Measurements from ENCODE around the gene HSPA1B. TPM values are rescaled to one million over a fixed set of nuclear protein-coding genes. Genes with fewer than 3 reads are reported as not detected.
"Not testable (repeated sequence)": the region's sequence is repeated elsewhere in the genome, so short reads cannot be mapped to it uniquely, and the experiment has no call there.

The HSPA1B gene
- total RNA-seq, 2 donors from 2014 or later: 31.6 to 44.9 TPM

- no peak for DNase-seq
- peak overlapping the region; percentile 37 to 86 for H3K4me3 Mint-ChIP-seq
- no peak for ATAC-seq (replicated peaks in 1 of 2)
- H3K27ac Mint-ChIP-seq: peak overlapping the region; percentile 88
- H3K4me1 Mint-ChIP-seq (ENCODE audit: low read depth): peaks cover 43% of the 10 kb centered on the region
- no peaks in the 10 kb centered on the region for H3K27me3 Mint-ChIP-seq (ENCODE audit: low read depth)
- H3K36me3 Mint-ChIP-seq (ENCODE audit: insufficient read depth in 2 of 2): peaks cover 23 to 46% of the 10 kb centered on the region in 2 donors
- no peaks in the 10 kb centered on the region for H3K9me3 Mint-ChIP-seq
Measured at GRCh38 chr6:31838968-31839367, 11.4 kb downstream of the HSPA1B start.

GRCh38 chr6:31839779-31840126, 12.2 kb downstream of the HSPA1B start:
- H3K27ac Mint-ChIP-seq: peak overlapping the region; percentile 88

GRCh38 chr6:31842053-31842452, 14.5 kb downstream of the HSPA1B start:
- Mint-ChIP-seq H3K27me3 (ENCODE audit: low read depth) (no peaks in the 10 kb centered on the region), H3K4me1 (ENCODE audit: low read depth) (peaks cover 33% of the 10 kb centered on the region), H3K36me3 (ENCODE audit: insufficient read depth in 2 of 2) (peaks cover 6 to 25% of the 10 kb centered on the region in 2 donors), H3K9me3 (no peaks in the 10 kb centered on the region), H3K27ac (no peak overlapping the region), H3K4me3 (no peak overlapping the region)
- no peak for DNase-seq
- ATAC-seq (replicated peaks in 1 of 2): no peak

More at GRCh38 chr6:31839779-31840126, 12.2 kb downstream of the HSPA1B start:
- not testable (repeated sequence) for DNase-seq; H3K27me3 Mint-ChIP-seq (ENCODE audit: low read depth); H3K4me3 Mint-ChIP-seq; H3K9me3 Mint-ChIP-seq; ATAC-seq (replicated peaks in 1 of 2)
- H3K36me3 Mint-ChIP-seq (ENCODE audit: insufficient read depth in 2 of 2): peaks cover 21 to 44% of the 10 kb centered on the region in 2 donors
- peaks cover 38% of the 10 kb centered on the region for H3K4me1 Mint-ChIP-seq (ENCODE audit: low read depth)

- H3K4me1 Mint-ChIP-seq (ENCODE audit: low read depth): peaks cover 9% of the 10 kb centered on the region
- H3K9me3 Mint-ChIP-seq: no peaks in the 10 kb centered on the region
- H3K36me3 Mint-ChIP-seq (ENCODE audit: insufficient read depth in 2 of 2): peaks cover 0 to 15% of the 10 kb centered on the region in 2 donors
- ATAC-seq (replicated peaks in 1 of 2) (no peak), DNase-seq (no peak)
- H3K4me3 Mint-ChIP-seq: no peak overlapping the region
- H3K27ac Mint-ChIP-seq: no peak overlapping the region
- H3K27me3 Mint-ChIP-seq (ENCODE audit: low read depth): no peaks in the 10 kb centered on the region
Measured at GRCh38 chr6:31844507-31844906, 17.0 kb downstream of the HSPA1B start.

- ATAC-seq (replicated peaks in 1 of 2) (no peak), DNase-seq (no peak)
- Mint-ChIP-seq H3K27ac (no peak overlapping the region), H3K4me1 (ENCODE audit: low read depth) (peaks cover 7% of the 10 kb centered on the region), H3K9me3 (no peaks in the 10 kb centered on the region), H3K36me3 (ENCODE audit: insufficient read depth in 2 of 2) (no peaks in the 10 kb centered on the region), H3K27me3 (ENCODE audit: low read depth) (no peaks in the 10 kb centered on the region), H3K4me3 (no peak overlapping the region)
Measured at GRCh38 chr6:31847276-31847978, 19.9 kb downstream of the HSPA1B start.

GRCh38 chr6:31850765-31851484, 23.4 kb downstream of the HSPA1B start:
- DNase-seq (no peak), ATAC-seq (replicated peaks in 1 of 2) (no peak)
- Mint-ChIP-seq H3K9me3 (no peaks in the 10 kb centered on the region), H3K4me1 (ENCODE audit: low read depth) (no peaks in the 10 kb centered on the region), H3K27ac (no peak overlapping the region), H3K27me3 (ENCODE audit: low read depth) (no peaks in the 10 kb centered on the region), H3K36me3 (ENCODE audit: insufficient read depth in 2 of 2) (no peaks in the 10 kb centered on the region), H3K4me3 (no peak overlapping the region)

- DNase-seq (no peak), ATAC-seq (replicated peaks in 1 of 2) (no peak)
- Mint-ChIP-seq H3K27me3 (ENCODE audit: low read depth) (no peaks in the 10 kb centered on the region), H3K36me3 (ENCODE audit: insufficient read depth in 2 of 2) (no peaks in the 10 kb centered on the region), H3K4me3 (no peak overlapping the region), H3K9me3 (no peaks in the 10 kb centered on the region), H3K4me1 (ENCODE audit: low read depth) (no peaks in the 10 kb centered on the region), H3K27ac (no peak overlapping the region)
Measured at GRCh38 chr6:31851485-31851832, 23.9 kb downstream of the HSPA1B start.

GRCh38 chr6:31851980-31852718, 24.6 kb downstream of the HSPA1B start:
- ATAC-seq (replicated peaks in 1 of 2); H3K27ac Mint-ChIP-seq; H3K4me3 Mint-ChIP-seq; H3K4me1 Mint-ChIP-seq (ENCODE audit: low read depth); H3K36me3 Mint-ChIP-seq (ENCODE audit: insufficient read depth in 2 of 2); H3K27me3 Mint-ChIP-seq (ENCODE audit: low read depth); H3K9me3 Mint-ChIP-seq; DNase-seq: not testable (repeated sequence)

GRCh38 chr6:31857774-31858173, 30.2 kb downstream of the HSPA1B start:
- H3K27me3 Mint-ChIP-seq (ENCODE audit: low read depth); H3K27ac Mint-ChIP-seq: not testable (repeated sequence)

GRCh38 chr6:31858707-31859106, 31.2 kb downstream of the HSPA1B start:
- Mint-ChIP-seq H3K4me1 (ENCODE audit: low read depth) (peaks cover 28% of the 10 kb centered on the region), H3K9me3 (no peaks in the 10 kb centered on the region), H3K27me3 (ENCODE audit: low read depth) (no peaks in the 10 kb centered on the region), H3K36me3 (ENCODE audit: insufficient read depth in 2 of 2) (peaks cover 0 to 4% of the 10 kb centered on the region in 2 donors), H3K4me3 (no peak overlapping the region), H3K27ac (no peak overlapping the region)
- no peak for ATAC-seq (replicated peaks in 1 of 2)
- DNase-seq: no peak

More at GRCh38 chr6:31857774-31858173, 30.2 kb downstream of the HSPA1B start:
- not testable (repeated sequence) for H3K4me3 Mint-ChIP-seq; DNase-seq; H3K9me3 Mint-ChIP-seq; H3K36me3 Mint-ChIP-seq (ENCODE audit: insufficient read depth in 2 of 2); ATAC-seq (replicated peaks in 1 of 2)
- peaks cover 24% of the 10 kb centered on the region for H3K4me1 Mint-ChIP-seq (ENCODE audit: low read depth)

- Mint-ChIP-seq H3K27ac (no peak overlapping the region), H3K36me3 (ENCODE audit: insufficient read depth in 2 of 2) (peaks cover 0 to 4% of the 10 kb centered on the region in 2 donors), H3K9me3 (no peaks in the 10 kb centered on the region), H3K4me1 (ENCODE audit: low read depth) (peaks cover 34% of the 10 kb centered on the region), H3K27me3 (ENCODE audit: low read depth) (no peaks in the 10 kb centered on the region), H3K4me3 (peak overlapping the region in 1 of 2 donors; percentile 42)
- ATAC-seq (replicated peaks in 1 of 2): no peak
- DNase-seq: no peak
Measured at GRCh38 chr6:31859923-31860322, 32.4 kb downstream of the HSPA1B start.

- ATAC-seq (replicated peaks in 1 of 2) (no peak), DNase-seq (no peak)
- no peaks in the 10 kb centered on the region for H3K9me3 Mint-ChIP-seq
- no peak overlapping the region for H3K4me3 Mint-ChIP-seq
- peaks cover 34% of the 10 kb centered on the region for H3K4me1 Mint-ChIP-seq (ENCODE audit: low read depth)
- H3K36me3 Mint-ChIP-seq (ENCODE audit: insufficient read depth in 2 of 2): peaks cover 0 to 4% of the 10 kb centered on the region in 2 donors
- no peak overlapping the region for H3K27ac Mint-ChIP-seq
- H3K27me3 Mint-ChIP-seq (ENCODE audit: low read depth): no peaks in the 10 kb centered on the region
Measured at GRCh38 chr6:31860349-31860748, 32.8 kb downstream of the HSPA1B start.

GRCh38 chr6:31861150-31861549, 33.6 kb downstream of the HSPA1B start:
- DNase-seq: no peak
- peaks cover 0 to 4% of the 10 kb centered on the region in 2 donors for H3K36me3 Mint-ChIP-seq (ENCODE audit: insufficient read depth in 2 of 2)
- no peak for ATAC-seq (replicated peaks in 1 of 2)
- peak overlapping the region in 1 of 2 donors; percentile 99 for H3K4me3 Mint-ChIP-seq
- no peaks in the 10 kb centered on the region for H3K9me3 Mint-ChIP-seq
- H3K4me1 Mint-ChIP-seq (ENCODE audit: low read depth): peaks cover 34% of the 10 kb centered on the region
- H3K27ac Mint-ChIP-seq: no peak overlapping the region
- H3K27me3 Mint-ChIP-seq (ENCODE audit: low read depth): no peaks in the 10 kb centered on the region
